Measurements from ENCODE around the gene GCH1.
A peak's percentile ranks its signal among the peaks of the same experiment; 100 is the strongest.
"Not testable (repeated sequence)": the region's sequence is repeated elsewhere in the genome, so short reads cannot be mapped to it uniquely, and the experiment has no call there.

The GCH1 gene

DNA sequence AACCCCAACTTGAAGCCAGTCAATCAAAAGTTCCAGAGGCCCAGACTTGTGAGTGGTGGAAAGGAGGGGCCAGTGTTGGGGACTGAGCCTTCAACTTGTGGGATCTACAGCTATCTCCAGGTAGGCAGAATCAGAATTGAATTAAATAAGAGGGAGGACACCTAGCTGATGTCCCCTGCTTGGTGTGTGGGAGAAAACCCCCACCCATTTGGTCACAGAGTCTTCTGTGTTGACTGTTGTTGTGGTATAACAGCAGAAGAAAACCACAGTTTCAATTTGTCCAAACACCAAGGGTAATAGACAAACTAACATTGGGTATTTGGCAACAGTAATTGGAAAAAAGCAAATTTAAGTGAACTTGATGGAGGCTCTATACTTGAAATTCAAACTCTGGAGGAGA lies 3.4 kb upstream of the GCH1 start:
- no peak for DNase-seq

DNA sequence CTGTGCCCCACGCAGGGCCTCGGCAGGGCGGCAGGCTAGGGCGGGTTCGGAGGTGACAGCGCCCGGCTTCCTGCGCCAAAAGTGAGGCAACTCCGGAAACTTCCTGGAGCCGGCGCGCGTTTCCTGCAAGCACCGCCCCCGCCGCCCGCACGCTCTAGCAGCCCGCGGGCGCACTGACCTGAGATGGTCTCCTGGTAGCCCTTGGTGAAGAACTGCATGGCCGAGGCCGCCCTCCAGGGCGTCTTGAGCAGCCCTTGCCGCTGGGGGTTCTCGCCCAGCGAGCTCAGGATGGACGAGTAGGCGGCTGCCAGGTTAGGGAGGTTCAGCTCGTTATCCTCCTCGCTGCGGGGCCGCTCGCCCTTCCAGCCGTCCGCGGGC lies 494 bp downstream of the GCH1 start:
- peak; percentile 96 for DNase-seq

DNA sequence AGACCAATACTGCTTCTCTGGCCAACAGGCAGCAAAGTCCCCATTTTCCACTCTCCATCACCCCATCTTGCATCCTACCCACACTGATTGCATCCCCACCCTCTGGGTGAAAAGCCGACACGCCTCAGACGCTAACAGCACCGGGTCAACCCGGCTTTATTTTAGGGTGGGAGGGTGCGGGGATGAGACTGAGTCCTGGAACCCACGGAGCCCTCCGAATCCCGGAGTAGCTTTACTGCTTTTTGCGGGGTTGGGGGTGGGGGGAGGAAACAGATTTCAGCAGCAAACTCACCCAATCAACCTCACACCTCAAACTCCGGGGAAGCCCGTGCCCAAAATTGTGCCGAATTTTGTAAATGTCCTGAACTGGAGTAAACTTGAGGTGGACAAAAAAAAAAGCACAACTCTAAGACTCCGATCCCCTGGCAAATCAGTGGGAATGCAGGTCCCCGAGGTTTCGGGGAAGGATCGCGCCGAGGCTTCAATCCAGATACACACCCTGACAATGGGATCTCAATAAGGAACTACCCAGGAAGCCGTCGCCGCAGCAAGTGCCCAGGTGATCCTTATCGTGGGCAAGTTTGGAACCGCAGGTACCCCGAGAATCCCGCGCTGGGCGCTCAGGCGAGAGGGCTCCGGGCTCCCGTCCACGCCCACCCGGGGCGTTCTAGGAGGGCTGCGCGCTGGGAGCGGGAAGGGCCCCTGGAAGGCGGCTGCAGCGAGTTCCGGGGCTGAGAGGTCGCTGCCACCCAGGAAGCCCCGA lies 1.1 kb downstream of the GCH1 start:
- peak; percentile 46 for DNase-seq

DNA sequence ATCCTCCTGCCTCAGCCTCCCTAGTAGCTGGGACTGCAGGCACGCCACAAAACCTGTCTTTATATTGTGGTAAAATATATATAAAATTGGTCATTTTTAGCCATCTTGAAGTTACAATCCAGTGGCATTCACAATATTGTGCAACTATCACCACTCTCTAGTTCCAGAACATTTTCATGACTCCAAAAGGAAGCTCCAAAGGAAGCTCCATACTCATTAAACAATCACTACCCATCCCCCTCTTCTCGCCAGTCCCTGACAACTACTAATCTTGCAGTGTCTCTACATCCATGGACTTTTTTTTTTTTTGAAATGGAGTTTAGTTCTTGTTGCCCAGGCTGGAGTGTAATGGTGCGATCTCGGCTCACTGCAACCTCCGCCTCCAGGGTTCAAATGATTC lies 3.1 kb downstream of the GCH1 start:
- no peak for DNase-seq

GRCh38 chr14:54897809-54898555 lies 4.6 kb downstream of the GCH1 start:
- not testable (repeated sequence) for DNase-seq

DNA sequence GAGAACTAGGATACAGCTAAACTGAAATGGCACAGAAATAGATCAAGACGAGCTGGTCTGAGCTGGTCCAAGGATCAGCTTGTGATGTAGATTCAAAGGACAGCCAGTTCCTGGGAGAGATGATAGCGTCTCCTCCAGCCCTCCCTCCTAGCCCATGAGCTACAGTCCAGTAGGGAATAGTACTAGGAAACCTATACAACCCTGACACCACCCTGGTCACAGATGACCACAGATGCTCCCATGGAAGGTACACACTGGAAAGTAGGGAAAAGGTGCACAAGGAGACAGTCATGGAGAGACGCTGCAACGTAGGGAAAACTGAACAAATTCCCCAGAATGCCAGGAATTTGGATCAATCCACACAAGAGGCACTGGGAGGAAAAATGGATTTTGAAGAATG lies 6.9 kb downstream of the GCH1 start:
- no peak for DNase-seq

DNA sequence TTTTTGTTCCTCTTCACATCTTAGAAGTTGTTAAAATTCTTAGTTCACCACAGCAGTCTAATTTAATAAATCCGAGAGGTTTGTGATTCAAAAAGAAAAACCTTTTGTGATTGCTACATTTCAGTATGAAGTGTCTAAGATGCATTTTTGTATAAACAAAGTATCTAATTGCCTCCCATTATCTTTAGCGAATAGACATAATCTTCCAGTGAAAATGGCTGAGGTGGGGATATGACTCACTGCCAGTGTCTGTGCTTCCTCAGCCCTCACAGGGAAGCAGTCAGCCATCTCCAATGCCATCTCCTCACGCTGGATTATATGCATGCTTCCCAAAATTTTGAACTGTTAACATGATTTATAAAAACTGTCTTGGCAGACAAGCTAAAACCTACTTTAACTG lies 7.6 kb downstream of the GCH1 start:
- DNase-seq = no peak

GRCh38 chr14:54893151-54893760 lies 9.4 kb downstream of the GCH1 start:
- DNase-seq = peak; percentile 78

- no peak for DNase-seq
Observed at GRCh38 chr14:54891471-54892245, 11.0 kb downstream of the GCH1 start.

- DNase-seq = peak; percentile 69
Observed at GRCh38 chr14:54890788-54891187, 11.8 kb downstream of the GCH1 start.

DNA sequence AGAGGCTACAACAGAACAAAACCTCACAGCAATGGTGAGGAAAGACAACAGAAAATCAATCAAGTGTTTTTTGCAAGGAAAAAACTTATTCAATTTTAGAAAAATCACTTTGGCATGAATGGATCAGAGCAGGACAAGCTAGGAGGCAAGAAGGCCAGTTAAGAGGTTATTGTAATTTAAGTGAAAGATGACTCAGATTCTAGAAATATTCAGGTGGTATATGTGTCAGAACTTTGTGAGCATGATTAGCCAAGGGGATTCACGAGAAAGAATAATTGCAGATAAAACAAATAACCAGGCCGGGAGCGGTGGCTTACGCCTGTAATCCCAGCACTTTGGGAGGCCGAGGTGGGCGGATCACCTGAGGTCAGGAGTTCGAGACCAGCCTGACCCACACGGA lies 12.7 kb downstream of the GCH1 start:
- no peak for DNase-seq

GRCh38 chr14:54882521-54882920 lies 20.1 kb downstream of the GCH1 start:
- no peak for DNase-seq

GRCh38 chr14:54881761-54882401 lies 20.7 kb downstream of the GCH1 start:
- peak; percentile 54 for DNase-seq

GRCh38 chr14:54881235-54881760 lies 21.3 kb downstream of the GCH1 start:
- peak; percentile 64 for DNase-seq

- no peak for DNase-seq
Observed at GRCh38 chr14:54877703-54878021, 25.0 kb downstream of the GCH1 start.

DNA sequence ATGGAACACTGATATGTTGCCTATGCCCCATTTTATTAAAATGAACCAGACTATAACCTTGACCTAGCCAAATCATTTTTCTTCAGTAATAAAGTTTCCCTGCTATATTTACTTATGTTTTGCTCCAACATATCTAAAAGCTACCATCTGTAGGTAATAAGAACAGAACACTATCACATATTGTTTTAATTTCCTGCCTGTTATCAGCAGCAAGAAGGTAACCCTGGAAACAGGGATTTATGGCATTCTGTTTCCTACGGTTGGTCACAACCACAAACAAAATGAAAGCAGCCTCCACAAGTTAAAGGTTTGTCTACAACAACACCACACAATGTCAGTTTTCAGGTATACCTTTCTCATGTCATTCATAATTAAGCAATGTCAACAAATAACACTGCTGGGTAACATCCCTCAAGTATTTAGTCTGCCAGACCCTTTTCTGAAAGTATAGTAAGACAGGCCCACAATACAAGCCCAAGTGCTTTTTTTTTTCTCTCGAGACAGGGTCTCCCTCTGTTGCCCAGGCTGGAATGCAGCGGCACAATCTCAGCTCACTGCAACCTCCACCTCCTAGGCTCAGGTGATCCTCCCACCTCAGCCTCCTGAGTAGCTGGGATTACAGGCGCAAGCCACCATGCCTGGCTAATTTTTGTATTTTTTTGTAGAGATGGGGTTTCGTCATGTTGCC lies 25.5 kb downstream of the GCH1 start:
- no peak for DNase-seq

GRCh38 chr14:54875648-54876047 lies 27.0 kb downstream of the GCH1 start:
- not testable (repeated sequence) for DNase-seq

- DNase-seq = not testable (repeated sequence)
Observed at GRCh38 chr14:54870154-54871090, 32.2 kb downstream of the GCH1 start.

DNA sequence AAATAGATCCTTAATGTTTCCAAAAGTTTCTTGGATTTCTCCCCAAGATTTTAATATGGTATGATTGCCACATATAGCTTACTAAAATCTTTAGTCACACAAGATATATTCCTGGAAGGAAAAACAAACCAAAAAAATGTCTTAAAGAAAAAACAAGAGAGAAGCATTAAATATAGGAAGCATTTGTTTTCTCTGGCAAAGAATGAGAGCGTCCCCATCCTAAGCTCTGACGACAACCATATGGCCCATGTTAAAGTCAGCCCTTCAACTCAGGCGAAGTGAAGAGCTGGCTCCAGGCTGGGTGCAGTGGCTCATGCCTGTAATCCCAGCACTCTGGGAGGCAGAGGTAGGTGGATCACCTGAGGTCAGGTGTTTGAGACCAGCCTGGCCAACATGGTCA lies 35.6 kb downstream of the GCH1 start:
- DNase-seq = no peak

GRCh38 chr14:54866588-54866987 lies 36.0 kb downstream of the GCH1 start:
- peak; percentile 51 for DNase-seq

DNA sequence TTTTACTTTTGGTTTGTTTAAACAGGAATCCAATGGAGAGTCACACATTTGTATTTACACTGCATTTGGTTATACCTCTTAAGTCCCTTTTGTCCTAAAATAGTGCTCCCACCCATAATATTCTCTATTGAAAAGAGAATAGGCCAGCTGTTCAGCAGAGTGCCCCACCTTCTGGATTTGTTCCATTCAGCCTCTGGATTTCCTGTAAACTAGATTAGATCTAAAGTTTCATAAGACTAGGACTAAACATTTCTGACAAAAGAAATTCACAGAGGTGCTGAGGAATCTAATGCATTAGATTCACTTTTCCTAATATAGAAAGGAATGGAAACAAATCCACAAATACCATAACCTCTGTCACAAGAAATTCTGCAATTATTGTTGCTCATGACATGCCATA lies 38.1 kb downstream of the GCH1 start:
- no peak for DNase-seq

Measured in suppressor macrophage treated with lipopolysaccharide for 4 hours (primary cell).